ENCODE data around the gene DNMT1. TPM values are rescaled to one million over a fixed set of nuclear protein-coding genes. Genes with fewer than 3 reads are reported as not detected.

The DNMT1 gene
- total RNA-seq, 2 donors from 2014 or later: 17.2 to 27.7 TPM

DNA sequence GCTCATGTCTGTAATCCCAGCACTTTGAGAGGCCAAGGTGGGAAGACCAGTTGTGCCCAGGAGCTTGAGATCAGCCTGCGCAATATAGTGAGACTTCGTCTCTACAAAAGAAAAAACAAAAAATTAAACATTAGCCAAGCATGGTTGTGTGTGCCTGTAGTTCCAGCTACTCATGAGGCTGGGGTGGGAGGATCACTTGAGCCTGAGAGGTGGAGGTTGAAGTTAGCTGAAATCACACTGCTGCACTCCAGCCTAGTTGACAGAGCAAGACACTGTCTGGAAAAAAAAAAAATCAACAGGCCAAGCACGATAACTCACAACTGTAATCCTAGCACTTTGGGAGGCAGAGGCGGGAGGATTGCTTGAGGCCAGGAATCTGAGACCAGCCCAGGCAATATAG is 40.2 kb upstream of the DNMT1 start:
- no peak for TF ChIP-seq CTCF (IDR thresholded peaks at IDR 0.05)
- Histone ChIP-seq H3K27me3 (no peaks in the 10 kb centered on the region), H3K4me3 (no peak overlapping the region), H3K9me3 (no peaks in the 10 kb centered on the region), H3K36me3 (no peaks in the 10 kb centered on the region), H3K27ac (no peak overlapping the region), H3K4me1 (peaks cover 0 to 9% of the 10 kb centered on the region in 2 donors)
- no peak for DNase-seq (ENCODE audit: low spot score)

GRCh38 chr19:10233946-10234345 is 39.2 kb upstream of the DNMT1 start:
- no peak overlapping the region for H3K27ac ChIP-seq
- H3K4me3 ChIP-seq: no peak overlapping the region
- H3K36me3 ChIP-seq: no peaks in the 10 kb centered on the region
- H3K4me1 ChIP-seq: peaks cover 0 to 17% of the 10 kb centered on the region in 2 donors
- no peaks in the 10 kb centered on the region for H3K9me3 ChIP-seq
- no peaks in the 10 kb centered on the region for H3K27me3 ChIP-seq
- no peak for DNase-seq (ENCODE audit: low spot score)
- no peak for TF ChIP-seq CTCF (IDR thresholded peaks at IDR 0.05)

DNA sequence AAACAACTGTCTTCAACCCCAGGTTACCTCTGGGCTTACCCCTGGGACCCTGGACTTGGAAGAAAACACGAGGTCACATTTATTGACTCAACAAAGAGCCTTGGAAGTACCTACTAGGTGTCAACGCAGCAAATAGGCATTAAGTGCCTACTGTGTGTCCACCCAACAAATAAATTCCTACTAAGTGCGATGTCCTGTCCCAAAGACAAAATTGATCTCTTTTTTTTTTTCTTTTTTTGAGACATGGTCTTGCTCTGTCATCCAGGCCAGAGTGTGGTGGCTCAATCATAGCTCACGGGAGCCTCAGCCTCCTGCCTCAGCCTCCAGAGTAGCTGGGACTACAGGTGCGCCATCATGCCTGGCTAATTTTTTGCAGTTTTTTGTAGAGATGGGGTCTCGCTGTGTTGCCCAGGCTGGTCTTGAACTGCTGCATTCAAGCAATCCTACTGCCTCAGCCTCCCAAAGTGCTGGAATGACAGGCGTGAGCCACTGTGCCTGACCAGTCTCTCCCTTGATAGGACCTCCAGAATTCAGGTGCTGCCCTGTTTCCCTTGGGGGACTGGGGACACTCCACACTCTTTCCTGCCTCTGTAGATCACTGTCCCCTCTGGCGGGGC is 37.0 kb upstream of the DNMT1 start:
- Histone ChIP-seq H3K27me3 (no peaks in the 10 kb centered on the region), H3K4me3 (peak overlapping the region; percentile 65 to 68), H3K36me3 (no peaks in the 10 kb centered on the region), H3K27ac (peak overlapping the region; percentile 83 to 87), H3K9me3 (no peaks in the 10 kb centered on the region), H3K4me1 (peaks cover 0 to 36% of the 10 kb centered on the region in 2 donors)
- no peak for DNase-seq (ENCODE audit: low spot score)
- TF ChIP-seq CTCF (IDR thresholded peaks at IDR 0.05): no peak

- no peaks in the 10 kb centered on the region for H3K9me3 ChIP-seq
- H3K36me3 ChIP-seq: no peaks in the 10 kb centered on the region
- DNase-seq (ENCODE audit: low spot score): peak; percentile 80
- H3K4me1 ChIP-seq: peaks cover 0 to 43% of the 10 kb centered on the region in 2 donors
- peak within 1 kb of the TSS; percentile 83 to 87 for H3K27ac ChIP-seq
- H3K4me3 ChIP-seq: peak within 1 kb of the TSS; percentile 65 to 68
- no peaks in the 10 kb centered on the region for H3K27me3 ChIP-seq
- no peak for TF ChIP-seq CTCF (IDR thresholded peaks at IDR 0.05)
These were observed 36.3 kb upstream of the DNMT1 start, which contains the start of gene S1PR2 for GRCh38 chr19:10230861-10231611. Gene S1PR2, minus strand, starts transcription at chr19:10231331. Its CDS starts 6,426 bp downstream, at chr19:10224905.

GRCh38 chr19:10230173-10230860 is 35.6 kb upstream of the DNMT1 start:
- H3K27ac ChIP-seq: peak overlapping the region; percentile 83 to 87
- DNase-seq (ENCODE audit: low spot score): no peak
- H3K27me3 ChIP-seq: no peaks in the 10 kb centered on the region
- H3K9me3 ChIP-seq: no peaks in the 10 kb centered on the region
- no peak for TF ChIP-seq CTCF (IDR thresholded peaks at IDR 0.05)
- H3K4me3 ChIP-seq: peak overlapping the region; percentile 65 to 68
- peaks cover 0 to 50% of the 10 kb centered on the region in 2 donors for H3K4me1 ChIP-seq
- H3K36me3 ChIP-seq: no peaks in the 10 kb centered on the region
